Omental fat pad (tissue), 4 donors: Measurements from ENCODE around the gene DNAH3. TPM values are rescaled to one million over a fixed set of nuclear protein-coding genes. Genes with fewer than 3 reads are reported as not detected.
A peak's percentile ranks its signal among the peaks of the same experiment; 100 is the strongest.

ENCODE experiments used
- ATAC-seq: fragments of 150-250 bp; one replicate; pipeline ENCODE4 v1.9.1; 2016; ENCODE audit warnings: mild to moderate bottlenecking, moderate library complexity; ENCODE audit not compliant: low FRiP score
- DNase-seq: peaks from one replicate; pipeline ENCODE4 v3.0.0-alpha.2; 2019; ENCODE audit warnings: low spot score
- total RNA-seq, 4 donors: library from RNA; depleted of rRNA; stranded (reverse); fragments of >200 nt; gene quantifications; one replicate each; pipeline ENCODE4 v1.1.0, GENCODE V29; 2016
- TF ChIP-seq, protein P1 (sequence below), 3 donors: fragments of 450-650 bp; IDR thresholded peaks; one replicate each; pipeline ENCODE4 v1.5.1; 2016 to 2017; ENCODE audit warnings: antibody characterized with exemption in 3 of 3, mild to moderate bottlenecking in 3 of 3, moderate library complexity in 2 of 3

DNAH3 gene
- total RNA-seq, 4 donors from 2014 or later, result 0.12 TPM; not detected in 3

GRCh38 chr16:20887207-20887606, 263.4 kb downstream of the DNAH3 start:
- TF ChIP-seq, protein P1, sequence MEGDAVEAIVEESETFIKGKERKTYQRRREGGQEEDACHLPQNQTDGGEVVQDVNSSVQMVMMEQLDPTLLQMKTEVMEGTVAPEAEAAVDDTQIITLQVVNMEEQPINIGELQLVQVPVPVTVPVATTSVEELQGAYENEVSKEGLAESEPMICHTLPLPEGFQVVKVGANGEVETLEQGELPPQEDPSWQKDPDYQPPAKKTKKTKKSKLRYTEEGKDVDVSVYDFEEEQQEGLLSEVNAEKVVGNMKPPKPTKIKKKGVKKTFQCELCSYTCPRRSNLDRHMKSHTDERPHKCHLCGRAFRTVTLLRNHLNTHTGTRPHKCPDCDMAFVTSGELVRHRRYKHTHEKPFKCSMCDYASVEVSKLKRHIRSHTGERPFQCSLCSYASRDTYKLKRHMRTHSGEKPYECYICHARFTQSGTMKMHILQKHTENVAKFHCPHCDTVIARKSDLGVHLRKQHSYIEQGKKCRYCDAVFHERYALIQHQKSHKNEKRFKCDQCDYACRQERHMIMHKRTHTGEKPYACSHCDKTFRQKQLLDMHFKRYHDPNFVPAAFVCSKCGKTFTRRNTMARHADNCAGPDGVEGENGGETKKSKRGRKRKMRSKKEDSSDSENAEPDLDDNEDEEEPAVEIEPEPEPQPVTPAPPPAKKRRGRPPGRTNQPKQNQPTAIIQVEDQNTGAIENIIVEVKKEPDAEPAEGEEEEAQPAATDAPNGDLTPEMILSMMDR (IDR thresholded peaks at IDR 0.05), result no peak
- no peak for ATAC-seq

DNA sequence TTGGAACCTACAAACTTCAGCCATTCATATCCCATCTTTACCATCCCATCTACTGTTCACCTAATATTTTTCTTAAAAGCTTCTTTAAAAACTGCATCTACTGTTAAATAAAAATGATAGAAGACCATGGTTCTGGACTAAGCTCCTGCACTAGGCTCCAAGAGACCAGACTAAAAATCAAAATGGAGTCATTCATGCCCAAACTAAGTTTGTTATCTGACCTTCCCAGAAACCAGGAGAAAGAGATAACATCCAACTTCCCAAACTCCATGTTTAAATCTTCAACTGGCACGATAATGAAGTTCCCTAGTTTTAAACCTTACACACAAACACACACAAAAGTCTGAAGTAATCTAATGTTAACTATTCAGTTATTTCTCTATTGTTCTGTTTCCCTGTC, 264.3 kb downstream of the DNAH3 start:
- TF ChIP-seq, protein P1 (IDR thresholded peaks at IDR 0.05), result no peak
- no peak for ATAC-seq

More at GRCh38 chr16:20887207-20887606, 263.4 kb downstream of the DNAH3 start:
- DNase-seq, result no peak

DNA sequence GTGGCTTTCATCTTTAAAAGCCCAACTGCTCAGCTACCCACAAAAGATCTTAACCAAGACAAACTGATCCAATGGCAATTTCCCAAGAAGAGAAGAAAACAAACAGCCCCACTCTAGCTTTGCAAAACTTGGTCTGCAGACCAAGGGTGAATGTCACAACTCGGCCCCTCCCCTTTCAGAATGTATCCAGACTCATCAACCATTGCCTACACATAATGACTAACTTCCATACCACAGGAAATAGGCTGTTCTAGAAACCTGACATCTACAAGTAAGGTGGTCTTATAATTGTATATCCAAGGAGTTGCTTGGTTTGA, 266.4 kb downstream of the DNAH3 start:
- TF ChIP-seq, protein P1 (IDR thresholded peaks at IDR 0.05), result no peak
- ATAC-seq, result peak; percentile 46
- DNase-seq, result no peak

More for the DNA sequence above, 264.3 kb downstream of the DNAH3 start:
- DNase-seq, result no peak

GRCh38 chr16:20883554-20884239, 266.9 kb downstream of the DNAH3 start:
- TF ChIP-seq, protein P1 (IDR thresholded peaks at IDR 0.05), result no peak
- ATAC-seq, result peak; percentile 13

More at GRCh38 chr16:20883554-20884239, 266.9 kb downstream of the DNAH3 start:
- DNase-seq, result no peak

Other genes with a start within 250 kb of the DNAH3 start
- gene LDAF1, start 7.8 kb upstream of the DNAH3 start, total RNA-seq, result 10 to 100 TPM; 22.6 to 60.4 (median 40.9) TPM
- gene ZP2, start 60.7 kb upstream of the DNAH3 start, total RNA-seq, result not detected
- not detected for gene ANKS4B, start 82.9 kb upstream of the DNAH3 start, total RNA-seq
- gene CRYM, start 127.4 kb upstream of the DNAH3 start, total RNA-seq, result 1 to 10 TPM in 2 of 4 donors, not detected in 2; 1.2 to 1.4 TPM